Suppressor macrophage treated with lipopolysaccharide for 4 hours (primary cell): ENCODE data around the gene OSBPL10.

Experiments used
- DNase-seq: peaks from one replicate; pipeline ENCODE4 v3.0.0-alpha.2; 2020

Gene OSBPL10

DNA sequence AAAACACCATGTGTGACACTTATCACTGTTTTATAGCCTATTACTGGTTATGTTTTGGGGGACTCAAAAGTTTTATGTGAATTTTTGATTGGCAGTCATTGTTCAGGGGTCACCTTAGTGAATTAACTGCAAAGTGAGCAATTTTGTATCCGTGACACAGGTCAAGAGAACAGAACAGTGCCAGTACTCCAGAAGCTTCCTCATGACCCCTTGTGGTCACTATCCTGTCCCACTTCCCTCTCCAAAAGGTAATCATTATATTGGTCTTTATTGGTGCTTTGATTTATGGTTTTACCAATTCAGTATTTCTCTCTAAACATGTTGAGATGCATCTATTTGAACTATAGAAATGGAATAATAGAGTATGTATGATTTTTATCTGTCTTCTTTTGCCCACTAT lies 341.2 kb downstream of the OSBPL10 start:
- DNase-seq: no peak

DNA sequence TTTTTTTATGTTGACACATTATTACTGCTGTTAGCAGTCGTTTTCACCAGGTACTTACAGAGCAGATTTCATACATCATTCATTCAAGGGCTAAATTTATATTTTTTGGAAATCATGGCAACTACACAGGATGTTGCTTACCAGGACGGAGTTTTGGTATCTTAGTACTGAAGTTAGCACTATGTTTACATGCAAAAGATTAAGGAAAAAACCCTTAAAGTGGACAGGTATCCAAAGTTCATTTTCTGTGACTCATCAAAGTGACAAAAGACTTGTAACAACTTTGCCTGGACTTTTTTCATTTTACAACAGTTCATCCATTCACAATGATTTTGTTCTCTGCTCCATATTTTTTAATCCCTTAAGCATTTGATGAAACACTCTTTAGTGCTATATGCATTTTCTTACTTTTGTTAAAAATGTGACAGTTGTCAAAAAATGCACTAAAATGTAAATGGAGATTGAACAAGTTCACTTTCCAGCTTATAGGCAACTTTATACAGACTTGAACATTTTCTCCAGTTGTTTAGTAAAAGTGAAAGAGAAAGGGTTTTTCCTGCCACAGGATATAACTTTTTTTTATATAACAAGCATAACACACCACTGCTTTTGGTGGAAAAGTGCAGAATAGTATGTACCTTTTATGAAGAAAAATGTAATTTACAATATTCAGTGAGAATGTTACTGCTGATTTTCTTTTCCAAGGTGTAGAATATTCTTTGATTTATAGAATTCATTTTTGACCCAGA lies 344.2 kb downstream of the OSBPL10 start:
- peak; percentile 25 for DNase-seq

DNA sequence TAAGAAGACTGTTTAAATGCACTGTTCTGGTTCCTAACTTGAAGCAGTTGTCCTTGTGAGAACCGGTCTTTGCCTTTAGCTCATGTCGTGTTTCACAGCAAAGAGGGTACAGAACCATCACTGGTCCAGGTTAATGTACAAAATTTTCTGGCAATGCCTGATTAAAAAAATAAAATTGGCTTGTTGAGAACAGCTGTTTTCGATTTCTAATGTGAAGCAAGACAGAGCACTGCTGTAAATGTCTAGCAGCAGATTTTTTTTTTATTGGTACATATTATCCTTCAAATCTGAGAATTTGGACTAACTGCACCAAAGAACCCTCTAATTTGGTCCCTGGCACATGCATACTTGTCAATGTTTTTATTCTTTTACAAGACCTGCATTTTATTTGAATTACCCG lies 345.0 kb downstream of the OSBPL10 start:
- DNase-seq: no peak

DNA sequence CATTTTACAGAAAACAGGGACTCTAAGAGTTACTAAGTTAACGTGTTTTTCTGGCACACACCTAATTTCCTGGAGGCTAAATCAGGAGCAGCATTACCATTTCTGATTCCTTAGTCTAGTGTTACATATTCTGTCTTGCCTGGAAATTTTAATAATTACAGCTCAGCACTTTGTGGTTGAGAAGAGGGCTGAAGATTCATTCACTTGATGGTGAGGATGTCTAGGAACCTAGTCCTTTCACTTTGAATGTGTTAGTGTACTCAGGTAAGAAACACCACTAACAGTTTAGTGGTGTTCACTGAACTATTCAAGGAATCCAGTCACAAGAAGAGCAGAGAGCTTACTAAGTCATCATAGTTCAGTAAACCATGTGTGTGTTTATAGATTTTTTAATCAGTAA lies 345.5 kb downstream of the OSBPL10 start:
- DNase-seq: no peak

DNA sequence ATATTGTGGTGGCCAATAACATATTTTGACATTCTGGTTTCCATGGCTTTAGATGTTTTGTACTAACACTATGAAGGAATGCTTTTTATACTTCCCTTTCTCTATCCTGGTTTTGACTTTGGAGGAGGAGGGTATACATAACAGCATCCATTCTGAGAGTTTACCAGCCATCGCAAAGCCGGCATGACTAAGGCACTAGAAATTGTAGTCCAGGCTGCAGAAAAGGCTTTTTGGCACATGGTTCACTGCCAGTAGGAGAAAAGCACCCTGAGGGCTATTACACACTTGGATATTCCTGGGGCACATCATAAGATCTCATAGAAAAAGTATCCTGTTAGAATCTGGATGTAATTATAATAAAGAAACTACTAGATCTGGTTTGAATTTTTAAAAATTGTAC lies 346.6 kb downstream of the OSBPL10 start:
- no peak for DNase-seq

DNA sequence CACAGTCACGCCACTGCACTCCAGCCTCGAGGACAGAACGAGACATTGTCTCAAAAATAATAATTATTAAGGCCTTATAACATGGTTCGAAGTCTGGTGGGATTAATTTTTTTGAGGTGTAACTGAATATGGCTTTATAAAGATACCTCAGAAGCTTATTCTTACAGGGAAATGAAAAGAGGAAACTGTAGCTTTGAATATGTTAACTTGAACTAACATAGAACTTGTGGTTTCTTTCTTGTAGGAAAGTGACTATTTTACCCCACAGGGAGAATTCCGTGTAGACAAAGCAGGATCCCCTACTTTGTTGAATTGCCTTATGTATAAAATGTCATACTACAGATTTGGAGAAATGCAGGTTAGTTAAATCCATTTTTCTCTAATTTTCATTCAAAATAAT lies 352.0 kb downstream of the OSBPL10 start:
- DNase-seq: peak; percentile 8

DNA sequence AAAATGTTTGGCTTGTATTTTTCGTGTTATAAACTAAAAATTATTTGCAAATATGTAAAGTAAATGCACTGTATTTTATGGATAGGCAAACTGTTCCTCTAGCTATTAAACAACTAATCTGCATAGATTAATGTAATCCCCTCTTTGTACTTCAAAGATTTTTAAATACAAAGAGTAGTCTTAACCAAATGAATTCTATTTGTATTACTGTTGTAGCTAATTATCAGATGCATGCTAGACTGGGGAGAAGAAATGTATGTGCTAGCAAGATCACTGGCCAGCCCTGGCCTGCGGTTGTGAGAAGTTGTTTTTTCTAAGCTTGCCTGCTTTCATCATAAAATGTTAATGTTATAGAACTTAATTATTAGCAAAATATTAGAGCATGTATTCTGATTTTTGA lies 355.7 kb downstream of the OSBPL10 start:
- no peak for DNase-seq

DNA sequence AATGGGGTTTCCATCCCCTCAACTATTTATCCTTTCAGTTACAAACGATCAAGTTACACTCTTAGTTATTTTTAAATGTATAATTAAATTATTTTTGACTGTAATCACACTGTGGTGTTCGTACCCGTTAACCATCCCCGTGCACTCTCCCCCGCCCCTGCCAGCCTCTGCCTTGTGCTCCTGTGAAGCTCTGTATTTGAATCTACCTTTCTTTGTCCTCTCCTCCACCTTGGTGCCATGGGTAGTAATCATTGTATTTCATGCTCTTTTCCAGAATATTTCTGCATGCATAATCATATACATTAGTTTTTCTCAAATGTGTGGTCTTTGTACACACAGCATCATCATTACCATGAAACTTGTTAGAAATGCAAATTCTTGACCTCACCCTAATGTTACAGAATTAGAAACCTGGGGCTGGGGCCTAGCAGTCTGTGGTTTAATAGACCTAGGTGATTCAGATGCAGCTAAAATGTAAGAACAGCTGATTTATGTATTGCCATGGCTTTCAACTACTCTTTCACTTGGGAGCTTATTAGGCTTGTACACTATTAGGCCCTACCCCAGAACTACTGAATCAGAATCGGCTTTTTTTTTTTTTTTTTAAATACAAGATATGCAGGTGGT lies 356.9 kb downstream of the OSBPL10 start:
- DNase-seq: no peak

DNA sequence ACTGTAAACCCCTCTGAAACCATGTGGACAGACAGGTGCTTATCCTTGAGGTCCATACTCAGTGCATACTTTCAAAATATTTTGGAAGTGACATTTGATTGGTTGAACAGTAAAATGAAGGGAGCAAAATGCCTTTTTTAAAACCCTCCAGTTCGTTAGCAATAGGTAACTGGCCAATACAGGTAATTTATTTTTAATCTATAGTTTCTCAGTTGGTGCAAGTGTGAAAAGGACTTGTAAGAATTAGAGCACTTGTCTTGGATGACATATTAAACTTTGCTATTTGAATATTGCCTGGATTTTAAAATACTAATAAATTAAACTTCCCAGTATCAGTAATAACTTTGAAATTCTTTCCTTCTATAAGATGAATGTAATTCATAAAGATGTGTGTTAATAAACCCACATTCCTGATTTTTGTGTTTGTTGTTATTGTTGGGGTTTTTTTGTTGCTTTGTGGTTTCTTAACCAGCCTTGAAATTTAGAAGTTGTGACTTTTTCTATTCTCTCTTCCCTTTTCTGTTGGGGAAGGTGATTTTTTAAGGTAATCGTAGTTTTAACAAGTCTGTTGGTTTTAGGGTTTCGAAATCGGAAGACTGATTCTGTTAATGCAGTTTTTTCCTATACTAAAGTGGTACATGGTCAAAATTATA lies 358.3 kb downstream of the OSBPL10 start:
- no peak for DNase-seq

DNA sequence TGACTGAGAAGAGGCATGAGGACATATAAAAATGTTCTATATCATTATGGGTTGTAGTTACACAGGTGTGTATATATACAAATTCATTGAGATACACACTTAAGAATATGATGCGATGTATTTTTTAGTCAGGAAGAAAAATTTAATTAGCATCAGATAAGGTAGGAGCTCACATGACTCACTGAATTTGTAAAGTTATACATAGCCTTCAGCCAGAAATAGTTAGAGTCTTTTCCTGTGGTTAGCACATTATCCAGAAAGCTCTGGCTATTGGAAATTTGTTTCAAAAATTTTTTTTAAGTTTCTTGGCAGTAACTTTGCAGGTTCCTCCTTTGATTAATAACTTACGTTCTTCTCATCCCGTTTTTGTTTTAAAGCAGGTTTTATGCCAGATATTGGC lies 359.7 kb downstream of the OSBPL10 start:
- no peak for DNase-seq

DNA sequence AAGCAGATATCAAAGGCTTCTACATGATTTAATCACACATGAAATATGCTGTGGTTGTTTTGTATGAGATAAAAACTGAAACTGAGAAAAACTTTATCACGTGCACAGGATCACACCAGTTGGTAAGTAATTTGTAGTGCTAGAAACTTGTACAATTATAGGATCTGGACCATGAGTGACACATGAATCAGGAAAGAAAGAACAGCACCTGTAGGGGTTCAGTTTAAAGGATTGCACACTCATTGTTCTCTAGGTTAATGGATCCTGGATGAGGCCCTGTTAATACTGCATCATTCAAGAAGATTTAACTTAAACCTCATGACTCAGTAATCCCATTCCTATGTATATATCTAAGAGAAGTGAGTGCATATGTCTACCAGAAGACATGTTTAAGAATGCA lies 360.4 kb downstream of the OSBPL10 start:
- no peak for DNase-seq

DNA sequence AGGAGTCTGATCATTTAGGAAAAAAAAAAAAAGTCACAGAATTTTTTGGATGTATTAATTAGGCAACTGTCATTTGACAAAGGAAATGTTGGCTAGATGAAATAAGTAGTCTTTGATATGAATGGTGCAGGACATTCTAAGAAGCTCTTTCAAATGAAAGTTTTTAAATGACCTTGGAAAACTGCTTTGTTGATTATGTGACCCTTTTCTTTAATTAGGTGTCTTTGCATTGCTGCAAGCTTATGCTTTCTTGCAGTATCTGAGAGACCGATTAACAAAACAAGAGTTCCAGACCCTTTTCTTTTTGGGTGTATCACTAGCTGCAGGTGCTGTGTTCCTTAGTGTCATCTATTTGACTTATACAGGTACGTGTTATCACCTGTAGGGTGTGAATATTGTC lies 364.4 kb downstream of the OSBPL10 start:
- DNase-seq: no peak

DNA sequence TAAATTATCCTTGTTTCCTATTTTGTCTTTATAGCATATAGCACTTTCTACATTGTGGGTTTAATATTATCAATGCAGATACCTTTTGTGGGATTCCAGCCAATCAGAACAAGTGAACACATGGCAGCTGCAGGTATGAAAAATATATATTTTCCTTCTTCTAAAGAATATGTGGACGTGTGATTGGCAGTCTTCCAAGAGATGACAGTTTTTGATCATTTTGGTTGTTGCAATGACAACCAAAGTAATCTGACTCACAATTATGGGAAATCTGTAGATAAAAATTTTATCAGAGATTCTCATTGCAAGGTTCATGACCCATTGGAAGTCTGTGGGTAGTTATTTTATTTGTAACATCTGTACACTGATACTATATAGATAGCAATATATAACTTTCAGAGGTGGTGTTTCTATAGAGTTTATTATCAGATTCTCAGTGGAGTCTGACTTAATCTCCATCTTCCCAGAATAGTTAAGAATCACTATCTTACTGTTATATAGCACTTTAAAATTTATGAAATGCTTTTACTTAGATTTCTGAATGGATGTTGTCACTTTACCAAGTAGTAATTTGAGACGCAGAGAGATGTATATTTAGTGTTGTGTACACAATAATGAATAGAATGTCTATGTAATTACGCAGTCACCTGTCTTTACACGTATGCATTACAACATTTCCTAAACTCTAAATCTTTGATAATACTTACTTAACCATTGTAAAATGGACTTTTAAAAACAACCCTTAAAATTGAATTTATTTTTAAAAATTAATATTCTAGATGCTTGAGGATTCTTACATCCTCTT lies 365.8 kb downstream of the OSBPL10 start:
- peak; percentile 4 for DNase-seq

DNA sequence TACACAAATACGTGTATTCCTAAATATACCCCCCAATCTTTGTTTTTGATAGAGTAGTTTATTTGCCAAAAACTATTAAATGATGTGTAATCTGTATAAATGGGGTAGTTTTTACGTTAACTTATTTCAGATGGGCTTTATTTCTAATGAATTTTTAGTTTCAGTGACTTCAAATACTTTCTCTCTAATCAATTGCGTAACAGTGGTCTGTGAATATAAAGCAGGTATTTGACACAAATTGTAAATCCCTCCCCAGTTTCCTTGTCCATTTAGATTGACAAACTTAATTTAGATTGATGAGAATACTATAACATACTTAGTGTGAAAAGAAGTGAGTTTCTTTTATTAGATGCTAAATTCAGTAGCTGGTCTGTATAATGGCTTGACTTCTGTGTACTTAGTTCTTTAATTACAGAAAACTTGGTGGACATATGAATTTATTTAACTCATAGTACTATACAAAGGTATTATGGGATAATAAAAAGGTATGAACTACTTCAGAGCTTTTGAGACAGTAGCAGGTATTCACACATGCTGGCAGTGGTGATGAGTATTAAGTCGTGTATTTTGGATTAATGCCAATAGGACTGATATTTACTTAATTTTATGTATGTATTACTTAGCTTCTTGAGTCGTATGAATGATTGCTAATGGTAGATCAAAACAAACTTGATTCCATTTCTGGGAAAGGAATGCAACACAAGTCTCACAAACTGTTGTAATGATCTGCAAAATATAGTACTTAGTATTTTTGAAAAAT lies 366.7 kb downstream of the OSBPL10 start:
- no peak for DNase-seq

DNA sequence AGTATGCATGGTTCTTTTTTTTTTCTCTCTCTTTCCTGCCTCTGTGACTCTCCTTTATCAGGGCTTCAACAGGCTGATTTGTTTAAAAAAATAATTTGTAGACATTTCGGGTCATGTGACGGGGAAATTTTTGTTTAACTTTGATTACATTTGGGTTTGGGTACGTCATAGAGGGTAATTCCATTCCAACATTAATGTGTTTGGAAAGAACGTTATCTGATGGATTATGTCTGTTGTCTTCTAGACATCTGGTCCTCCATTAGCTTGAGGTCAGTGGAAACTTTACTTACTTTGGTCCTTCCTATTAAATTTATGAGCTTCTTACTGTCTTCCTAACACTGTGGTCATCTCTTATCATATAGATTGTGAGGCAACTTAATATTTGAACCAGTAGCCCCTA lies 367.4 kb downstream of the OSBPL10 start:
- DNase-seq: no peak

DNA sequence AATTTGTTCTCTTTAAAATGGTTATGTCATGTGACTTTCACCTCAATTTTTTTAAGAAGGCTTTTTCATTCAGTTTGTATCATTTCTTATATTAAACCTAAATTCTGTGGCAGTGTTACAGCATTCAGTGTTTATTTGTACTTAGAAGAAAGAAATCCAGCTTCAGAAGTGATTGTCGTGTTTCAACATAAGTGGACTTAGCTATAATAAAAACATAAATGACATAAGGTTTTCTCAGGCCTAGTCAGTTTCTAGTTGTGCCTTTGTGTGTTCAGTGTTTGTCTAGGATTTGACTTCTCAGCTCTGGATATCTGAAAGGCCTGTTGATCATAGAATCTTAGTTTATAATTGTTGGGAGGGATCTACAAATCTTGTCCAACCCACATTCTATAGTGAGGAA lies 367.9 kb downstream of the OSBPL10 start:
- DNase-seq: no peak
